GM12865 (cell line): ENCODE results near the gene CFAP77.

ENCODE experiments used
- DNase-seq: peaks from one replicate; pipeline ENCODE4 v3.0.0; 2010; ENCODE audit warnings: low read depth
- H3K4me3 ChIP-seq: 2 replicates; pipeline ENCODE4 v1.5.1; 2011; ENCODE audit warnings: mild to moderate bottlenecking, low read depth, low read length, control low read depth
- CTCF ChIP-seq: IDR thresholded peaks from 2 replicates; pipeline ENCODE4 v1.5.1; 2011; ENCODE audit warnings: low read length, control low read depth, low read depth, inconsistent platforms; ENCODE audit not compliant: insufficient read depth; ENCODE audit errors: missing control alignments

The CFAP77 gene

GRCh38 chr9:132591244-132591643 is 181.2 kb downstream of the CFAP77 start:
- no peak overlapping the region for H3K4me3 ChIP-seq
- no peak for DNase-seq

GRCh38 chr9:132591751-132592314 is 181.8 kb downstream of the CFAP77 start:
- H3K4me3 ChIP-seq, result no peak overlapping the region
- TF ChIP-seq CTCF, result no peak
- DNase-seq, result no peak

More at GRCh38 chr9:132591244-132591643, 181.2 kb downstream of the CFAP77 start:
- no peak for TF ChIP-seq CTCF

DNA sequence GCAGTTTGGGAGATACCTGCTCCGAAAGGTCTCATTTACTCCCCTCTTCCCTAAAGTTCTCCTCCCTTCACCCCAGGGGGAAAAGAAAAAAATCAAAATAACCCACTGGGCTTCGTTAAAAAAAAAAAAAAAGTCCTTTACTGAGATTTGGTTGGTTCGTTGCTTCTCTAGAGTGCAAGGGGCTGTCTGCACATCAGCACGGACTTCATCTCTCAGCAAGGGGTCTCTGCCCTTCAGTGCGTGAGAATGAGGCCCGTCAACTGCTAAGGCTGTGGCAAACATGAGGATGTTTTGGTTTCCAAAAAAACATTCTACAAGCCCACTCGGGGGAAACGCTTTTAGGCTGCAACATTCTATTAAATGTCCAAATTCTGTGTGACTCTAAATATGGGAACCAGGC is 182.4 kb downstream of the CFAP77 start:
- DNase-seq, result no peak
- H3K4me3 ChIP-seq, result no peak overlapping the region
- no peak for TF ChIP-seq CTCF

DNA sequence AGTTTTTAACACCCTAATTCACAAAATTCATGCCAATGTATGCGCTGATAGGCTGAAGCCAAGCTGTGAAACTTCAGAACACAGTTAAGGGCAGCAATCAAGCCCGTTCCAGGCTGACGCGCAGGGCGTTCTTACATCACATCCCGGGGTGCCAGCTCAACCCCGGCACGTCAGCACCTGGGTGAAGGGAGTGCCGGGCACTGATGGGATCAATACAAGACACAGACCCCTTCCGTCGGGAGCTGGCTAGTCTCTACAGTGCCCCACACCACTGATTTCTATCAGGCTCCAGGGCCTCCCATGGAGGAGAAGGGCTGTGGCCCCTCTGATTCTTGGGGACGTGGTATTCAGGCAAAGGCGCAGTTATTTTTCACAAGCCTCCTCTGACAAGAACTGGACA is 184.4 kb downstream of the CFAP77 start:
- no peak for TF ChIP-seq CTCF
- DNase-seq, result no peak

DNA sequence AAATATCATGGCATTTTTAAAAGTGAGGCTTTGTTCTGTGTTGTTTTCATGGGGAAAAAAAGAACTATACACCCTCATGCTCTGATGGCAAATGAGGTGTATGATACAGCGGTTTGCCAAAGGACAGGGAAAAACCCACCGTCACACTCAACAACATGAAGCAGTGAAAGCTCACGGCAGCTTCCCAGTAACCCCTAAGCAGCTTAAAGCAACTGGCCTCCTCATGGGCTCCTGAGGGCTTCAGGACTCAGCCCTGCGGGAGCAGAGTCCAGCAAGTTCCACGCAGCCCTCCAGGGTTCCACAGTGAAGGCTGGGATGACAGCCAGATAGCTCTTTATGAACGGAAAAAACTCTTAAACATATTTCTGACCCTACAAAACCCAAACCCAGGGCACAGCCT is 185.3 kb downstream of the CFAP77 start:
- no peak overlapping the region for H3K4me3 ChIP-seq
- DNase-seq, result no peak
- TF ChIP-seq CTCF, result no peak

More for the DNA sequence above, 184.4 kb downstream of the CFAP77 start:
- H3K4me3 ChIP-seq, result no peak overlapping the region

DNA sequence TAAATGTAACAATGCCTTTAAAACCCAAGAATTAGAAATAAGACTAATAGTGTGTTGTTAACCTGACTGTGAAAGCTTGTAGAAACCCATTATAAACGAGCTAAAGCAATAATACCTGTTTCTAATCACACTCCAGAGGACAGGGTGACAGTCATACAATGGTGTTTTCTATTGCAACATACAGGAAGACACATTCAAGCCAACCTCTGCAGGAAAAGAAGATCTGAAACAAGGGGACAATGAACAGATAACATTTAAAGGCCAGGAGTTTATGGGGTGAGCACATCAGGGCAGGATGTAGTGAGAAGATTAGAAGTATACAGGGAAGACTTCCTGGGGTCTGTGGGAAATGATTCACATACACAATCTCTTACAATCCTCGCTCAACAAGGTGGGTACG is 186.2 kb downstream of the CFAP77 start:
- TF ChIP-seq CTCF, result no peak
- DNase-seq, result no peak
- H3K4me3 ChIP-seq, result no peak overlapping the region

GRCh38 chr9:132597073-132597775 is 187.2 kb downstream of the CFAP77 start:
- DNase-seq, result no peak
- TF ChIP-seq CTCF, result no peak
- no peak overlapping the region for H3K4me3 ChIP-seq
